HEK293 (cell line): ENCODE data around the gene SLC52A3.
A peak's percentile ranks its signal among the peaks of the same experiment; 100 is the strongest.

Experiments used
- CTCF ChIA-PET: fragments of 350-600 bp; formaldehyde crosslinking; extraction: SDS; loops from one replicate; lab custom pipeline; 2021; ENCODE audit warnings: antibody characterized with exemption; lab: Yijun Ruan, JAX
- POLR2A ChIA-PET: fragments of 300-600 bp; formaldehyde crosslinking; extraction: SDS; loops from one replicate; lab custom pipeline; 2020; ENCODE audit warnings: antibody characterized with exemption, inconsistent platforms; lab: Yijun Ruan, JAX
- H3K27ac ChIP-seq: fragments of 200-500 bp; sonication (Bioruptor generic); 2 replicates; pipeline ENCODE4 v1.5.1; 2014; ENCODE audit warnings: low read depth, low read length, control low read depth, inconsistent platforms; ENCODE audit errors: extremely low read depth
- H3K36me3 ChIP-seq, 2 experiments: fragments of 200-500 bp in 1 of 2; sonication (Bioruptor generic) in 1 of 2; 1 replicate in 1 of 2; 2 replicates in 1 of 2; pipeline ENCODE4 v1.5.1; 2014 to 2017; ENCODE audit warnings: inconsistent platforms in 2 of 2, low read length in 2 of 2; ENCODE audit not compliant: control insufficient read depth in 2 of 2, insufficient read depth in 1 of 2
- H3K4me1 ChIP-seq: fragments of 200-500 bp; sonication (Bioruptor generic); 2 replicates; pipeline ENCODE4 v1.5.1; 2014; ENCODE audit warnings: mild to moderate bottlenecking, low read length, inconsistent platforms; ENCODE audit not compliant: control insufficient read depth, insufficient read depth
- H3K4me3 ChIP-seq: 2 replicates; pipeline ENCODE4 v1.5.1; 2011; ENCODE audit warnings: low read depth, mild to moderate bottlenecking, control low read depth, low read length, moderate library complexity
- H3K9me3 ChIP-seq: fragments of 200-500 bp; sonication (Bioruptor generic); 2 replicates; pipeline ENCODE4 v1.5.1; 2014; ENCODE audit warnings: low read depth, low read length, inconsistent platforms; ENCODE audit not compliant: control insufficient read depth, insufficient read depth
- ATF2 ChIP-seq: fragments of 450-650 bp; formaldehyde crosslinking; IDR thresholded peaks from 2 replicates; pipeline ENCODE4 v1.5.1; 2016; ENCODE audit warnings: missing biosample characterization, missing genetic modification characterization, low read depth
- HIC1 ChIP-seq: fragments of 450-650 bp; formaldehyde crosslinking; IDR thresholded peaks from 2 replicates; pipeline ENCODE4 v1.5.1; 2016; ENCODE audit warnings: missing biosample characterization, missing genetic modification characterization
- KLF16 ChIP-seq: fragments of 450-650 bp; formaldehyde crosslinking; IDR thresholded peaks from 2 replicates; pipeline ENCODE4 v1.5.1; 2017; ENCODE audit warnings: missing biosample characterization, missing genetic modification characterization
- PATZ1 ChIP-seq: fragments of 450-650 bp; formaldehyde crosslinking; IDR thresholded peaks from 2 replicates; pipeline ENCODE4 v1.5.1; 2016; ENCODE audit warnings: missing biosample characterization, missing genetic modification characterization
- PRDM1 ChIP-seq: fragments of 450-650 bp; formaldehyde crosslinking; IDR thresholded peaks from 2 replicates; pipeline ENCODE4; 2016; ENCODE audit warnings: missing biosample characterization, missing genetic modification characterization
- SETDB1 ChIP-seq: IDR thresholded peaks from one replicate; pipeline ENCODE4 v1.6.1; 2017; ENCODE audit warnings: mild to moderate bottlenecking, low read length, moderate library complexity, mixed read lengths; ENCODE audit not compliant: insufficient read length
- SP7 ChIP-seq: fragments of 450-650 bp; formaldehyde crosslinking; IDR thresholded peaks from 2 replicates; pipeline ENCODE4 v1.5.1; 2016; ENCODE audit warnings: missing biosample characterization, missing genetic modification characterization
- TRIM28 ChIP-seq: IDR thresholded peaks from 2 replicates; pipeline ENCODE4 v1.6.1; 2011; ENCODE audit warnings: low read length, control low read depth, borderline replicate concordance
- ZFP41 ChIP-seq: fragments of 450-650 bp; formaldehyde crosslinking; IDR thresholded peaks from 2 replicates; pipeline ENCODE4 v1.5.1; 2016; ENCODE audit warnings: missing biosample characterization, missing genetic modification characterization, borderline replicate concordance
- ZNF121 ChIP-seq: fragments of 450-650 bp; formaldehyde crosslinking; IDR thresholded peaks from 2 replicates; pipeline ENCODE4 v1.5.1; 2016; ENCODE audit warnings: missing biosample characterization, missing genetic modification characterization
- ZNF155 ChIP-seq: fragments of 450-650 bp; formaldehyde crosslinking; IDR thresholded peaks from 2 replicates; pipeline ENCODE4 v1.5.1; 2016; ENCODE audit warnings: missing biosample characterization, missing genetic modification characterization
- ZNF184 ChIP-seq: fragments of 450-650 bp; IDR thresholded peaks from 2 replicates; pipeline ENCODE4 v1.5.1; 2018; ENCODE audit warnings: missing biosample characterization, mild to moderate bottlenecking, missing genetic modification characterization
- ZNF416 ChIP-seq: fragments of 450-650 bp; formaldehyde crosslinking; IDR thresholded peaks from 2 replicates; pipeline ENCODE4 v1.5.1; 2016; ENCODE audit warnings: missing biosample characterization, missing genetic modification characterization
- ZNF518A ChIP-seq: fragments of 450-650 bp; formaldehyde crosslinking; conservative IDR thresholded peaks from 2 replicates; pipeline ENCODE4 v1.5.1; 2016; ENCODE audit warnings: low read depth, missing biosample characterization, missing genetic modification characterization
- ZNF610 ChIP-seq: fragments of 450-650 bp; formaldehyde crosslinking; IDR thresholded peaks from 2 replicates; pipeline ENCODE4 v1.5.1; 2016; ENCODE audit warnings: missing biosample characterization, missing genetic modification characterization, borderline replicate concordance
- ZNF626 ChIP-seq: fragments of 450-650 bp; sonication (Bioruptor Pico); formaldehyde crosslinking; IDR thresholded peaks from 2 replicates; pipeline ENCODE4 v1.5.1; 2018; ENCODE audit warnings: missing biosample characterization, missing genetic modification characterization, inconsistent platforms
- ZNF639 ChIP-seq: fragments of 450-650 bp; formaldehyde crosslinking; IDR thresholded peaks from 2 replicates; pipeline ENCODE4 v1.5.1; 2016; ENCODE audit warnings: missing biosample characterization, missing genetic modification characterization
- ZSCAN16 ChIP-seq: fragments of 450-650 bp; formaldehyde crosslinking; IDR thresholded peaks from 2 replicates; pipeline ENCODE4 v1.5.1; 2016; ENCODE audit warnings: missing biosample characterization, missing genetic modification characterization

SLC52A3 gene

GRCh38 chr20:751761-752160 is 16.5 kb downstream of the SLC52A3 start:
- H3K4me3 ChIP-seq, result no peak overlapping the region
- TF ChIP-seq HIC1 (tag by site-specific recombination), result no peak
- TF ChIP-seq, all 188 proteins: peak for 0
- Histone ChIP-seq H3K27ac (no peak overlapping the region), H3K36me3 (no peaks in the 10 kb centered on the region), H3K4me1 (no peaks in the 10 kb centered on the region), H3K9me3 (no peaks in the 10 kb centered on the region)
- POLR2A ChIA-PET, result no interaction called here
- CTCF ChIA-PET, result interaction anchor here (2.3 kb wide), 1 partner anchor 9 kb away, joined by 9 read pairs; no protein-coding TSS in a partner anchor

GRCh38 chr20:750801-751200 is 17.5 kb downstream of the SLC52A3 start:
- ChIA-PET POLR2A (no interaction called here), CTCF (interaction anchor here (0.5 kb wide), 1 partner anchor 73 kb away, joined by 5 read pairs; no protein-coding TSS in a partner anchor)
- peak; percentile 84 for TF ChIP-seq ZSCAN16 (tag by site-specific recombination)
- peak; percentile 51 for TF ChIP-seq ATF2 (tag by site-specific recombination)
- TF ChIP-seq ZNF416 (tag by site-specific recombination), result no peak
- no peak for TF ChIP-seq PRDM1 (tag by site-specific recombination)
- no peaks in the 10 kb centered on the region for H3K4me1 ChIP-seq
- H3K27ac ChIP-seq, result no peak overlapping the region
- no peaks in the 10 kb centered on the region for H3K9me3 ChIP-seq
- H3K4me3 ChIP-seq, result no peak overlapping the region
- H3K36me3 ChIP-seq, result no peaks in the 10 kb centered on the region

GRCh38 chr20:745683-746301 is 22.5 kb downstream of the SLC52A3 start:
- Histone ChIP-seq H3K4me3 (no peak overlapping the region), H3K36me3 (no peaks in the 10 kb centered on the region), H3K4me1 (no peaks in the 10 kb centered on the region), H3K9me3 (no peaks in the 10 kb centered on the region), H3K27ac (no peak overlapping the region)
- POLR2A ChIA-PET, result no interaction called here
- CTCF ChIA-PET, result interaction anchor here (1.1 to 1.3 kb wide), 2 partner anchors 10 to 79 kb away, joined by 3 to 5 read pairs; no protein-coding TSS in a partner anchor
- TF ChIP-seq ZNF155 (tag by site-specific recombination) (no peak), ZFP41 (tag by site-specific recombination) (no peak), SP7 (tag by site-specific recombination) (peak; percentile 36; the same call in 1 of the 2 replicates), TRIM28 (peak; percentile 99), PATZ1 (tag by site-specific recombination) (no peak), KLF16 (tag by site-specific recombination) (no peak), ZNF184 (peak; percentile 60; the same call in 1 of the 2 replicates), ZNF639 (tag by site-specific recombination) (no peak), ZNF610 (tag by site-specific recombination) (peak; percentile 64; the same call in 1 of the 2 replicates), SETDB1 (peak; percentile 99), ZNF518A (tag by site-specific recombination) (0 out of 2 replicates have a peak, but pooled peaks have one; percentile 27), ZNF121 (tag by site-specific recombination) (no peak), ZNF626 (peak; percentile 90)
